H9 (cell line): Measurements from ENCODE around the gene WWC1. TPM values are rescaled to one million over a fixed set of nuclear protein-coding genes. Genes with fewer than 3 reads are reported as not detected.

Experiments used
- DNase-seq: peaks from one replicate; pipeline ENCODE4 v3.0.0-alpha.2; 2017
- H2AFZ ChIP-seq: one replicate; pipeline ENCODE4 v1.6.1; 2013; ENCODE audit warnings: mild to moderate bottlenecking, low read length, control low read depth, moderate library complexity
- H2AK5ac ChIP-seq: 2 replicates; pipeline ENCODE4 v1.6.1; 2013; ENCODE audit warnings: low read length, control low read depth, mixed read lengths; ENCODE audit not compliant: insufficient read length
- H2BK120ac ChIP-seq: one replicate; pipeline ENCODE4 v1.6.1; 2013; ENCODE audit warnings: low read depth, mild to moderate bottlenecking, low read length, control low read depth, inconsistent platforms; ENCODE audit not compliant: poor library complexity, severe bottlenecking
- H2BK12ac ChIP-seq: 2 replicates; pipeline ENCODE4 v1.6.1; 2013; ENCODE audit warnings: low read length, control low read depth, mixed read lengths, low read depth; ENCODE audit not compliant: insufficient read length
- H2BK15ac ChIP-seq: 2 replicates; pipeline ENCODE4 v1.6.1; 2013; ENCODE audit warnings: low read depth, low read length, control low read depth
- H2BK20ac ChIP-seq: one replicate; pipeline ENCODE4 v1.6.1; 2013; ENCODE audit warnings: low read depth, mild to moderate bottlenecking, low read length, control low read depth, inconsistent platforms; ENCODE audit not compliant: poor library complexity, severe bottlenecking
- H2BK5ac ChIP-seq: 2 replicates; pipeline ENCODE4 v1.6.1; 2013; ENCODE audit warnings: low read length, control low read depth, mixed read lengths; ENCODE audit not compliant: insufficient read length
- H3K14ac ChIP-seq: 2 replicates; pipeline ENCODE4 v1.6.1; 2013; ENCODE audit warnings: low read length, control low read depth; ENCODE audit not compliant: insufficient read depth
- H3K18ac ChIP-seq: 2 replicates; pipeline ENCODE4 v1.6.1; 2013; ENCODE audit warnings: low read depth, mild to moderate bottlenecking, mixed read lengths, low read length, control low read depth; ENCODE audit not compliant: insufficient read length
- H3K23ac ChIP-seq: 2 replicates; pipeline ENCODE4 v1.6.1; 2013; ENCODE audit warnings: low read length, control low read depth, mixed read lengths, low read depth; ENCODE audit not compliant: insufficient read length
- H3K23me2 ChIP-seq: 2 replicates; pipeline ENCODE4 v1.6.1; 2013; ENCODE audit warnings: low read depth, mild to moderate bottlenecking, mixed read lengths, low read length, control low read depth; ENCODE audit not compliant: insufficient read length, poor library complexity, severe bottlenecking
- H3K27ac ChIP-seq: 2 replicates; pipeline ENCODE4 v1.5.1; 2013; ENCODE audit warnings: low read length, control low read depth, mixed read lengths, low read depth; ENCODE audit not compliant: insufficient read length
- H3K27me3 ChIP-seq: 2 replicates; pipeline ENCODE4 v1.6.1; 2013; ENCODE audit warnings: low read length, control low read depth, inconsistent platforms; ENCODE audit not compliant: insufficient read depth
- H3K4ac ChIP-seq: 2 replicates; pipeline ENCODE4 v1.6.1; 2013; ENCODE audit warnings: low read depth, mild to moderate bottlenecking, control low read depth, inconsistent platforms, low read length, moderate library complexity
- H3K4me1 ChIP-seq: 2 replicates; pipeline ENCODE4 v1.6.1; 2013; ENCODE audit warnings: low read length, control low read depth, inconsistent platforms; ENCODE audit not compliant: insufficient read depth
- H3K4me2 ChIP-seq: 2 replicates; pipeline ENCODE4 v1.6.1; 2013; ENCODE audit warnings: low read length, control low read depth, mixed read lengths; ENCODE audit not compliant: insufficient read length, insufficient read depth
- H3K56ac ChIP-seq: 2 replicates; pipeline ENCODE4 v1.6.1; 2013; ENCODE audit warnings: low read depth, mild to moderate bottlenecking, mixed read lengths, low read length, control low read depth; ENCODE audit not compliant: insufficient read length
- H3K79me1 ChIP-seq: 2 replicates; pipeline ENCODE4 v1.6.1; 2013; ENCODE audit warnings: low read depth, mild to moderate bottlenecking, moderate library complexity, low read length, control low read depth, inconsistent platforms; ENCODE audit not compliant: insufficient read depth, poor library complexity, severe bottlenecking
- H3K79me2 ChIP-seq: 2 replicates; pipeline ENCODE4 v1.6.1; 2013; ENCODE audit warnings: low read length, control low read depth, inconsistent platforms; ENCODE audit not compliant: insufficient read depth
- H3K9ac ChIP-seq: 2 replicates; pipeline ENCODE4 v1.6.1; 2013; ENCODE audit warnings: low read length, control low read depth, mixed read lengths; ENCODE audit not compliant: insufficient read length; ENCODE audit errors: extremely low read depth
- H3K9me3 ChIP-seq: one replicate; pipeline ENCODE4 v1.6.1; 2013; ENCODE audit warnings: low read depth, low read length, inconsistent platforms; ENCODE audit not compliant: control insufficient read depth
- H3T11ph ChIP-seq: one replicate; pipeline ENCODE4 v1.6.1; 2013; ENCODE audit warnings: mild to moderate bottlenecking, low read length, control low read depth, inconsistent platforms
- H4K20me1 ChIP-seq: one replicate; pipeline ENCODE4 v1.6.1; 2013; ENCODE audit not compliant: control insufficient read depth, insufficient read length, insufficient read depth
- H4K5ac ChIP-seq: 2 replicates; pipeline ENCODE4 v1.6.1; 2013; ENCODE audit warnings: low read depth, mild to moderate bottlenecking, mixed read lengths, low read length, control low read depth; ENCODE audit not compliant: insufficient read length
- H4K8ac ChIP-seq: replicated peaks from 2 replicates; pipeline ENCODE4 v1.6.1; 2013; ENCODE audit warnings: low read length, control low read depth, mixed read lengths, low read depth; ENCODE audit not compliant: insufficient read length
- H4K91ac ChIP-seq: 2 replicates; pipeline ENCODE4 v1.6.1; 2013; ENCODE audit warnings: low read depth, mild to moderate bottlenecking, moderate library complexity, mixed read lengths, low read length, control low read depth; ENCODE audit not compliant: insufficient read length
- H3K27ac Mint-ChIP-seq, 3 experiments: 2 replicates in 2 of 3; 3 replicates in 1 of 3; pipeline ENCODE4 v1.8.0; 2020 to 2021; ENCODE audit warnings: mixed read lengths in 3 of 3, mild to moderate bottlenecking in 1 of 3, moderate library complexity in 1 of 3
- H3K27me3 Mint-ChIP-seq: 2 replicates; pipeline ENCODE4 v1.8.0; 2021; ENCODE audit warnings: low read depth, mild to moderate bottlenecking, moderate library complexity, mixed read lengths
- H3K36me3 Mint-ChIP-seq, 3 experiments: 2 replicates in 2 of 3; 3 replicates in 1 of 3; pipeline ENCODE4 v1.8.0; 2020 to 2021; ENCODE audit warnings: low read depth in 3 of 3, mixed read lengths in 3 of 3; ENCODE audit not compliant: insufficient read depth in 1 of 3
- H3K4me1 Mint-ChIP-seq, 2 experiments: 2 replicates each; pipeline ENCODE4 v1.8.0; 2020; ENCODE audit warnings: mixed read lengths in 2 of 2
- H3K4me3 Mint-ChIP-seq, 2 experiments: 2 replicates in 1 of 2; 3 replicates in 1 of 2; pipeline ENCODE4 v1.8.0; 2020 to 2021; ENCODE audit warnings: mild to moderate bottlenecking in 2 of 2, mixed read lengths in 2 of 2, moderate library complexity in 1 of 2
- H3K9me3 Mint-ChIP-seq, 2 experiments: 2 replicates in 1 of 2; 3 replicates in 1 of 2; pipeline ENCODE4 v1.8.0; 2020; ENCODE audit warnings: mild to moderate bottlenecking in 2 of 2, mixed read lengths in 2 of 2, moderate library complexity in 1 of 2
- WGBS: extraction: QIAGEN DNeasy Blood & Tissue Kit; methylation state at CpG from one replicate; pipeline ENCODE4 v1.1.7; 2013; ENCODE audit warnings: missing lambda C conversion rate, low lambda C conversion rate, mixed read lengths; ENCODE audit not compliant: insufficient read length; ENCODE audit errors: extremely low coverage; 5-methylcytosine and 5-hydroxymethylcytosine counted together
- total RNA-seq: library from RNA; stranded (reverse); gene quantifications from 2 replicates; pipeline ENCODE4 v1.2.1, GENCODE V29; 2021
- TF ChIP-seq, protein P1 (sequence below): fragments of 200-600 bp; sonication (generic); conservative IDR thresholded peaks from 3 replicates; pipeline ENCODE4 v1.8.0; 2021; ENCODE audit warnings: antibody characterized with exemption, mild to moderate bottlenecking

WWC1 gene
- total RNA-seq, 1 experiment from 2014 or later = 28.2 TPM

DNA sequence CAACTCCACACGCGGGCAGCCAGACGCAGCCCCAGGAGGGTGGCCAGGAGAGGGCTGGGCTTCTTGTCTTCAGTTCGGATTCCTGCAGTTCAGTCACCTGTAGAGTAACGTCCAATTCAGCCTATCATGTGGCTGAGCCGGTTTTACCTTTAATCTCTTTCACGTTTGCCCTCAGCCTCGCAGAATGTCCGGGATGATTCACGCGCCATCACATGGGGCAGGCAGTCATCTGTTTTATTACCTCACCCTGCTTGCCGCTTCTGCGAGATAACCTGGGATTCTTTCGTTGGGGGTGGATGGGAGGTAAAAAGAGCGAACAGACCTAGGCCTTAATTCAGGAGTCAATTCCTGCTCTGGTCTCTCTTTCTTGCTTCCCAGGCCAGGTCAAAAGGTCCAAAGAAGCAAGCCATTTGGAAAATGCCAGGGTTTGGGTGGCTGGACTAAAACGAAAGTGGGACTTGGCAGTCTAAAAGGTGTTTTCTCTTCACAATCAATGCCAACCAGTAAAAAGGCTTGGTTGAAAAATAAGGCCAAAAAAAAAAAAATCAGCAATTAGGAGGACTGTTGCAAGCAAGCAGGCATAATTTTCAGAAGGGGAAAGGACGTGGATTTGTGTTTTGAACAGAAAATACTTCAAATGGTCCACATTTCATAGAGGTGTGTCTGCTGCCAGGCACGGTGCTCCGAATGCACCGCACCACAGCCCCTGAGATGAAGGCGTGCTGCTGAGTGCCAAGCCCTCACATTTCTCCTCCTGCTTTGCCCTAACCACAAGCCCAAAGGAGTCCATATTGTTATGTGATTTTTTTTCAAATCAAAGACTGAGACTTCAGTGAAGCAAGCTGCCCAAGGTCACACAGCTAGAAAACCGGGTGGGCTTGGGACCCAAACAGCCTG, 2.8 kb upstream of the WWC1 start:
- no peak overlapping the region for H3K4me3 Mint-ChIP-seq
- Histone ChIP-seq H3K27ac (no peak overlapping the region), H3K79me1 (no peaks in the 10 kb centered on the region), H3K4me2 (no peak overlapping the region), H3T11ph (no peak overlapping the region), H4K20me1 (no peaks in the 10 kb centered on the region), H3K4me1 (no peaks in the 10 kb centered on the region; the same call in 1 of the 2 replicates), H2BK12ac (no peak overlapping the region), H2BK120ac (no peak overlapping the region), H3K9me3 (no peaks in the 10 kb centered on the region), H3K27me3 (no peaks in the 10 kb centered on the region), H3K4ac (no peak overlapping the region), H2BK20ac (no peak overlapping the region), H2BK15ac (no peak overlapping the region), H3K23ac (no peak overlapping the region), H3K23me2 (peaks cover 9% of the 10 kb centered on the region), H2BK5ac (no peak overlapping the region), H4K91ac (no peak overlapping the region), H3K14ac (no peak overlapping the region), H3K56ac (no peak overlapping the region), H2AFZ (no peak overlapping the region), H4K8ac (no peak overlapping the region), H3K9ac (no peak overlapping the region), H3K79me2 (peaks cover 3% of the 10 kb centered on the region; the same call in 1 of the 2 replicates), H3K18ac (no peak overlapping the region), H4K5ac (no peak overlapping the region), H2AK5ac (no peak overlapping the region)
- peaks cover 30% of the 10 kb centered on the region for H3K27me3 Mint-ChIP-seq
- TF ChIP-seq, protein P1, sequence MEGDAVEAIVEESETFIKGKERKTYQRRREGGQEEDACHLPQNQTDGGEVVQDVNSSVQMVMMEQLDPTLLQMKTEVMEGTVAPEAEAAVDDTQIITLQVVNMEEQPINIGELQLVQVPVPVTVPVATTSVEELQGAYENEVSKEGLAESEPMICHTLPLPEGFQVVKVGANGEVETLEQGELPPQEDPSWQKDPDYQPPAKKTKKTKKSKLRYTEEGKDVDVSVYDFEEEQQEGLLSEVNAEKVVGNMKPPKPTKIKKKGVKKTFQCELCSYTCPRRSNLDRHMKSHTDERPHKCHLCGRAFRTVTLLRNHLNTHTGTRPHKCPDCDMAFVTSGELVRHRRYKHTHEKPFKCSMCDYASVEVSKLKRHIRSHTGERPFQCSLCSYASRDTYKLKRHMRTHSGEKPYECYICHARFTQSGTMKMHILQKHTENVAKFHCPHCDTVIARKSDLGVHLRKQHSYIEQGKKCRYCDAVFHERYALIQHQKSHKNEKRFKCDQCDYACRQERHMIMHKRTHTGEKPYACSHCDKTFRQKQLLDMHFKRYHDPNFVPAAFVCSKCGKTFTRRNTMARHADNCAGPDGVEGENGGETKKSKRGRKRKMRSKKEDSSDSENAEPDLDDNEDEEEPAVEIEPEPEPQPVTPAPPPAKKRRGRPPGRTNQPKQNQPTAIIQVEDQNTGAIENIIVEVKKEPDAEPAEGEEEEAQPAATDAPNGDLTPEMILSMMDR = no peak
- H3K4me1 Mint-ChIP-seq = peaks cover 42 to 52% of the 10 kb centered on the region in 2 experiments
- no CpG with 5 or more reads among the region's 22 CpGs for WGBS
- H3K36me3 Mint-ChIP-seq = no peaks in the 10 kb centered on the region; a peak in 1 of 7 replicates
- no peaks in the 10 kb centered on the region; a peak in 1 of 5 replicates for H3K9me3 Mint-ChIP-seq
- DNase-seq = no peak
- no peak overlapping the region; a peak in 2 of 7 replicates for H3K27ac Mint-ChIP-seq
